ENCODE results near the gene SLC16A4. TPM values are rescaled to one million over a fixed set of nuclear protein-coding genes. Genes with fewer than 3 reads are reported as not detected.
A peak's percentile ranks its signal among the peaks of the same experiment; 100 is the strongest.

Gene SLC16A4
- total and polyA plus RNA-seq, 10 of the 15 experiments (the other 5 are each of a cell fraction or from before 2014, with no cell fraction given), result 0.13 to 2.2 (median 0.26) TPM; not detected in 1

- no peak overlapping the region for H3K4me3 ChIP-seq
- no peak overlapping the region for H2AFZ ChIP-seq (ENCODE audit: control insufficient read depth, low read depth, low read length)
- H3K9ac ChIP-seq (ENCODE audit: control insufficient read depth, insufficient read depth, low read length), result no peak overlapping the region
- no peak overlapping the region for H3K4me2 ChIP-seq (ENCODE audit: control insufficient read depth, insufficient read depth)
- 100% methylated on average over 1 of the region's 1 CpG for WGBS (ENCODE audit: insufficient coverage, insufficient replicate concordance, low lambda C conversion rate, missing lambda C conversion rate)
- no peaks in the 10 kb centered on the region for H4K20me1 ChIP-seq (ENCODE audit: control insufficient read depth, insufficient read depth)
- BruUV-seq (replicated peaks), result no TSS peak
- ChIA-PET RAD21 (ENCODE audit: unreplicated experiment) (interaction anchor here (1.0 to 2.1 kb wide), 4 partner anchors 21 to 49 kb away, joined by 3 to 8 read pairs (median 4); partner anchors contain the start of gene RBM15), POLR2A (interaction anchor here (0.6 to 2.1 kb wide), 5 partner anchors 19 to 48 kb away, joined by 3 to 10 read pairs (median 3); partner anchors contain the start of genes LAMTOR5 and RBM15), CTCF (interaction anchor here (0.6 to 2.8 kb wide), 7 partner anchors 10 to 179 kb away, joined by 3 to 14 read pairs (median 4); no protein-coding TSS in a partner anchor), SMC1A (ENCODE audit: uncharacterized antibody, unreplicated experiment) (interaction anchor here (0.6 to 2.1 kb wide), 11 partner anchors 9 to 183 kb away, joined by 3 to 7 read pairs (median 3); partner anchors contain the start of gene RBM15)
- H3K36me3 ChIP-seq (ENCODE audit: control insufficient read depth in 2 of 2, insufficient read depth in 2 of 2, low read length in 1 of 2), result no peaks in the 10 kb centered on the region
- FAIRE-seq, result no peak
- H3K27ac ChIP-seq (ENCODE audit: control insufficient read depth, insufficient read depth), result no peak overlapping the region
- in situ Hi-C loops (cut with MboI) (no loop called here), intact Hi-C loops (cut with micrococcal nuclease; ENCODE audit: unreplicated experiment) (no loop called here)
- no peak for ATAC-seq
- TF ChIP-seq CEBPB (IDR thresholded peaks at IDR 0.05; ENCODE audit: borderline replicate concordance in 1 of 2, low read depth in 2 of 2, low read length in 2 of 2), result no peak
- TF ChIP-seq EED (IDR thresholded peaks at IDR 0.05; ENCODE audit: low read depth), result no peak
- peak; percentile 34; the same call in 1 of the 2 replicates for TF ChIP-seq RUNX3 (IDR thresholded peaks at IDR 0.05; ENCODE audit: low read length)
- TF ChIP-seq YBX1 (IDR thresholded peaks at IDR 0.05), result no peak
- TF ChIP-seq SRF (IDR thresholded peaks at IDR 0.05; ENCODE audit: low read depth in 2 of 2, low read length in 2 of 2), result no peak
- no peak for TF ChIP-seq ATF3 (IDR thresholded peaks at IDR 0.05; ENCODE audit: borderline replicate concordance, extremely low read depth, low read depth, low read length)
- peak in 1 of 2 experiments; percentile 25; a peak in 1 of 4 replicates for TF ChIP-seq IKZF2 (IDR thresholded peaks at IDR 0.05)
- no peak for TF ChIP-seq SREBF2 (IDR thresholded peaks at IDR 0.05; ENCODE audit: low read length)
- TF ChIP-seq RB1 (IDR thresholded peaks at IDR 0.05; ENCODE audit: borderline replicate concordance), result no peak
- TF ChIP-seq RAD21 (IDR thresholded peaks at IDR 0.05; ENCODE audit: insufficient read depth, low read depth, low read length), result no peak
- peak; percentile 85 for TF ChIP-seq JUNB (IDR thresholded peaks at IDR 0.05)
- H3K27me3 ChIP-seq (replicated peaks in 1 of 2; ENCODE audit: control insufficient read depth in 2 of 2, insufficient read depth in 2 of 2, low read length in 1 of 2), result no peaks in the 10 kb centered on the region
- no peaks in the 10 kb centered on the region for H3K79me2 ChIP-seq (ENCODE audit: control insufficient read depth, insufficient read depth, low read length)
- no peak for DNase-seq (ENCODE audit: low read depth, low spot score)
- no peaks in the 10 kb centered on the region for H3K9me3 ChIP-seq (replicated peaks; ENCODE audit: control insufficient read depth, insufficient read depth, low read length)
- peaks cover 25% of the 10 kb centered on the region for H3K4me1 ChIP-seq (ENCODE audit: control insufficient read depth, insufficient read depth, low read length)
These were observed 3.6 kb downstream of the SLC16A4 start for GRCh38 chr1:110387048-110387754.
